K562 (cell line): ENCODE measurements around the gene WASF1. TPM values are rescaled to one million over a fixed set of nuclear protein-coding genes. Genes with fewer than 3 reads are reported as not detected.

Source experiments
- ARNT ChIP-seq, 2 experiments: fragments of 450-650 bp; IDR thresholded peaks; 2 replicates each; pipeline ENCODE4 v1.6.1; 2016; ENCODE audit warnings: mild to moderate bottlenecking in 1 of 2
- HDAC1 ChIP-seq, 2 experiments: fragments of 450-650 bp; IDR thresholded peaks; 2 replicates each; pipeline ENCODE4 v1.6.1; 2016 to 2017; ENCODE audit warnings: inconsistent platforms in 1 of 2, mild to moderate bottlenecking in 1 of 2, moderate library complexity in 1 of 2
- HEY1 ChIP-seq: fragments of 250-450 bp; sonication (Bioruptor Pico); IDR thresholded peaks from 2 replicates; pipeline ENCODE4 v1.5.0; 2020; ENCODE audit warnings: mild to moderate bottlenecking, moderate library complexity, borderline replicate concordance
- HOMEZ ChIP-seq: fragments of 250-450 bp; sonication (Bioruptor Pico); IDR thresholded peaks from 2 replicates; pipeline ENCODE4 v1.4.0; 2020; ENCODE audit warnings: mild to moderate bottlenecking, moderate library complexity
- IRF9 ChIP-seq: fragments of 450-650 bp; IDR thresholded peaks from 2 replicates; pipeline ENCODE4 v1.6.1; 2016; ENCODE audit warnings: missing biosample characterization, missing genetic modification characterization
- KAT7 ChIP-seq: sonication (generic); formaldehyde crosslinking; IDR thresholded peaks from 2 replicates; pipeline ENCODE4 v1.8.0; 2022; ENCODE audit warnings: missing genetic modification reagents, mild to moderate bottlenecking, borderline replicate concordance
- KDM1A ChIP-seq, 2 experiments: fragments of 450-650 bp; IDR thresholded peaks; 2 replicates each; pipeline ENCODE4 v1.6.1; 2016; ENCODE audit warnings: mild to moderate bottlenecking in 2 of 2
- KHSRP ChIP-seq: fragments of 450-650 bp; IDR thresholded peaks from 2 replicates; pipeline ENCODE4 v1.6.1; 2017
- MAX ChIP-seq: sonication (generic); formaldehyde crosslinking; IDR thresholded peaks from 2 replicates; pipeline ENCODE4 v1.9.0; 2022; ENCODE audit warnings: mild to moderate bottlenecking, missing genetic modification reagents
- MCM5 ChIP-seq: fragments of 450-650 bp; IDR thresholded peaks from 2 replicates; pipeline ENCODE4 v1.6.1; 2016; ENCODE audit warnings: low read depth
- MEF2A ChIP-seq: IDR thresholded peaks from 2 replicates; pipeline ENCODE4 v1.6.1; 2011; ENCODE audit warnings: low read depth, mild to moderate bottlenecking, low read length, moderate library complexity; ENCODE audit not compliant: control insufficient read depth
- PTBP1 ChIP-seq: fragments of 200-400 bp; formaldehyde crosslinking; IDR thresholded peaks from 2 replicates; pipeline ENCODE4 v1.6.1; 2017; ENCODE audit warnings: low read depth, low read length
- RAD51 ChIP-seq: fragments of 450-650 bp; IDR thresholded peaks from 2 replicates; pipeline ENCODE4 v1.7.1; 2016; ENCODE audit warnings: low read depth, mild to moderate bottlenecking, borderline replicate concordance
- SOX6 ChIP-seq: fragments of 450-650 bp; IDR thresholded peaks from 2 replicates; pipeline ENCODE4 v1.6.1; 2014; ENCODE audit warnings: mild to moderate bottlenecking
- STAG1 ChIP-seq: sonication (generic); formaldehyde crosslinking; IDR thresholded peaks from 2 replicates; pipeline ENCODE4 v1.5.0; 2020; ENCODE audit warnings: missing genetic modification reagents, borderline replicate concordance
- TAF1 ChIP-seq: IDR thresholded peaks from 2 replicates; pipeline ENCODE4 v1.6.1; 2011; ENCODE audit warnings: mild to moderate bottlenecking, low read length, moderate library complexity; ENCODE audit not compliant: insufficient read depth, control insufficient read depth, severe bottlenecking; ENCODE audit errors: extremely low read depth
- THAP7 ChIP-seq: fragments of 250-450 bp; sonication (Bioruptor Pico); IDR thresholded peaks from 2 replicates; pipeline ENCODE4 v1.5.0; 2021
- ZBTB49 ChIP-seq: sonication (generic); formaldehyde crosslinking; IDR thresholded peaks from 2 replicates; pipeline ENCODE4 v1.8.0; 2022; ENCODE audit warnings: missing genetic modification reagents, mild to moderate bottlenecking, borderline replicate concordance
- ZNF408 ChIP-seq: fragments of 250-450 bp; sonication (Bioruptor Pico); IDR thresholded peaks from 2 replicates; pipeline ENCODE4 v1.4.0; 2020; ENCODE audit warnings: low read depth, mild to moderate bottlenecking, moderate library complexity
- ZNF449 ChIP-seq: fragments of 250-450 bp; sonication (Bioruptor Pico); IDR thresholded peaks from 2 replicates; pipeline ENCODE4 v1.8.0; 2022; ENCODE audit warnings: moderate library complexity, mild to moderate bottlenecking, inconsistent platforms
- polyA plus RNA-seq, 8 experiments: library from polyadenylated mRNA; depleted of rRNA in 4 of 8; stranded (reverse) in 5 of 8; unstranded in 3 of 8; fragments of >200 nt; fragmentation: Nextera tagmentation in 2 of 8; fragmentation: Illumina TruSeq in 1 of 8; extraction: Ambion mirVana in 2 of 8; extraction: Trizol in 1 of 8; gene quantifications; 2 replicates each; pipeline versions ENCODE4 v1.2.1 to v1.2.3, GENCODE V29; 2011 to 2014; ENCODE audit warnings: inconsistent platforms in 1 of 8, missing spikeins in 1 of 8
- total RNA-seq, 7 experiments: library from RNA; depleted of rRNA in 6 of 7; stranded (reverse); fragments of >200 nt in 6 of 7; fragmentation: Illumina TruSeq in 2 of 7; extraction: Trizol in 2 of 7; gene quantifications; 2 replicates each; pipeline versions ENCODE4 v1.2.1 to v1.2.3, GENCODE V29; 2011 to 2021; ENCODE audit warnings: low replicate concordance in 1 of 7

Gene WASF1
- total and polyA plus RNA-seq, 9 of the 15 experiments (the other 6 are each of a cell fraction or from before 2014, with no cell fraction given) = 2.1 to 18.2 (median 7.4) TPM

GRCh38 chr6:110180228-110181008, 948 bp upstream of the WASF1 start, which contains the start of gene CDC40 (continued):
- TF ChIP-seq MCM5 (no peak), ZNF408 (CRISPR knock-in tag) (no peak), MEF2A (no peak), MAX (0 out of 2 replicates have a peak, but pooled peaks have one; percentile 32), KHSRP (no peak), SOX6 (no peak), ARNT (IDR thresholded peaks at IDR 0.05) (peak in 1 of 2 experiments; percentile 95; a peak in 2 of 4 replicates), IRF9 (no peak), ZBTB49 (CRISPR knock-in tag) (no peak), HOMEZ (CRISPR knock-in tag) (no peak), PTBP1 (no peak), TAF1 (peak; percentile 42), STAG1 (CRISPR knock-in tag) (no peak), KDM1A (IDR thresholded peaks at IDR 0.05) (no peak), THAP7 (CRISPR knock-in tag) (no peak), KAT7 (CRISPR knock-in tag) (0 out of 2 replicates have a peak, but pooled peaks have one; percentile 56), ZNF449 (CRISPR knock-in tag) (no peak), HEY1 (no peak), RAD51 (peak; percentile 67), HDAC1 (IDR thresholded peaks at IDR 0.05) (peak in 1 of 2 experiments; percentile 65; a peak in 2 of 4 replicates)
